IMR-90 (cell line): ENCODE measurements around the gene ZNF138. TPM values are rescaled to one million over a fixed set of nuclear protein-coding genes. Genes with fewer than 3 reads are reported as not detected.

Experiments used
- ATAC-seq: fragments of 200-7000 bp; cut with Tn5 transposase; 2 replicates; pipeline ENCODE4 v1.9.1; 2020; ENCODE audit warnings: low read depth, mild to moderate bottlenecking, moderate library complexity
- BruUV-seq: library from RNA; stranded (reverse); fragments of 400-500 nt; replicated peaks from 2 replicates; lab custom pipeline; 2021; lab: Mats Ljungman, UMichigan
- CTCF ChIA-PET: fragments of 300-600 bp; formaldehyde crosslinking; extraction: SDS; loops from one replicate; lab custom pipeline; 2021; ENCODE audit warnings: antibody characterized with exemption; lab: Yijun Ruan, JAX
- POLR2A ChIA-PET: fragments of 300-600 bp; sonication (Branson Sonifier 250); formaldehyde crosslinking; loops from one replicate; lab custom pipeline; 2022; ENCODE audit warnings: antibody characterized with exemption; ENCODE audit not compliant: unreplicated experiment; lab: Charles Lee
- DNase-seq: peaks from one replicate; pipeline ENCODE4 v3.0.0; 2013
- H2AFZ ChIP-seq: replicated peaks from 2 replicates; pipeline ENCODE3; 2013; ENCODE audit warnings: low read length, mild to moderate bottlenecking; ENCODE audit not compliant: poor library complexity
- H2AK5ac ChIP-seq: 2 replicates; pipeline ENCODE4 v1.6.1; 2013; ENCODE audit warnings: low read depth, low read length, inconsistent platforms
- H2AK9ac ChIP-seq: replicated peaks from 2 replicates; pipeline ENCODE3; 2013; ENCODE audit warnings: mild to moderate bottlenecking, low read depth, low read length, moderate library complexity; ENCODE audit not compliant: poor library complexity
- H2BK120ac ChIP-seq: 2 replicates; pipeline ENCODE4 v1.6.1; 2013; ENCODE audit warnings: low read depth, low read length, inconsistent platforms
- H2BK15ac ChIP-seq: 3 replicates; pipeline ENCODE4 v1.6.1; 2013; ENCODE audit warnings: low read depth, low read length, inconsistent platforms
- H2BK20ac ChIP-seq: 2 replicates; pipeline ENCODE4 v1.6.1; 2013; ENCODE audit warnings: low read depth, mild to moderate bottlenecking, inconsistent platforms, low read length, moderate library complexity
- H2BK5ac ChIP-seq: 2 replicates; pipeline ENCODE4 v1.6.1; 2013; ENCODE audit warnings: mild to moderate bottlenecking, low read depth, low read length, inconsistent platforms; ENCODE audit not compliant: poor library complexity, severe bottlenecking
- H3K14ac ChIP-seq: replicated peaks from 2 replicates; pipeline ENCODE4 v1.6.1; 2013; ENCODE audit warnings: low read depth, low read length, inconsistent platforms
- H3K18ac ChIP-seq: 2 replicates; pipeline ENCODE4 v1.6.1; 2013; ENCODE audit warnings: low read depth, low read length, control low read depth
- H3K23ac ChIP-seq: 2 replicates; pipeline ENCODE4 v1.6.1; 2013; ENCODE audit warnings: low read depth, low read length, inconsistent platforms
- H3K27ac ChIP-seq: 2 replicates; pipeline ENCODE4 v1.5.1; 2013; ENCODE audit warnings: mild to moderate bottlenecking, control low read depth, low read length; ENCODE audit not compliant: insufficient read depth
- H3K27me3 ChIP-seq: 2 replicates; pipeline ENCODE4 v1.6.1; 2013; ENCODE audit warnings: low read length; ENCODE audit not compliant: control insufficient read depth, insufficient read depth
- H3K36me3 ChIP-seq: 2 replicates; pipeline ENCODE4 v1.6.1; 2013; ENCODE audit warnings: low read length, mixed read lengths; ENCODE audit not compliant: control insufficient read depth, insufficient read depth
- H3K4ac ChIP-seq: 2 replicates; pipeline ENCODE4 v1.6.1; 2013; ENCODE audit warnings: low read depth, low read length, inconsistent platforms
- H3K4me1 ChIP-seq: 2 replicates; pipeline ENCODE4 v1.6.1; 2013; ENCODE audit warnings: low read length, mixed read lengths; ENCODE audit not compliant: control insufficient read depth, insufficient read depth
- H3K4me2 ChIP-seq: 2 replicates; pipeline ENCODE4 v1.6.1; 2013; ENCODE audit warnings: low read depth, mild to moderate bottlenecking, control low read depth, low read length, moderate library complexity
- H3K4me3 ChIP-seq: 2 replicates; pipeline ENCODE4 v1.5.1; 2013; ENCODE audit warnings: low read depth, mild to moderate bottlenecking, control low read depth, low read length, moderate library complexity; ENCODE audit not compliant: insufficient read depth
- H3K56ac ChIP-seq: 2 replicates; pipeline ENCODE4 v1.6.1; 2013; ENCODE audit warnings: low read length, inconsistent platforms; ENCODE audit not compliant: insufficient read depth; ENCODE audit errors: extremely low read depth
- H3K79me1 ChIP-seq, 2 experiments: 2 replicates each; pipeline ENCODE4 v1.6.1; 2013; ENCODE audit warnings: low read length in 2 of 2, inconsistent platforms in 1 of 2, low read depth in 1 of 2
- H3K9ac ChIP-seq: 2 replicates; pipeline ENCODE4 v1.6.1; 2013; ENCODE audit warnings: low read depth, low read length, control low read depth
- H3K9me1 ChIP-seq: 2 replicates; pipeline ENCODE4 v1.6.1; 2013; ENCODE audit warnings: low read length, inconsistent platforms; ENCODE audit not compliant: insufficient read depth
- H3K9me3 ChIP-seq: 2 replicates; pipeline ENCODE4 v1.6.1; 2013; ENCODE audit warnings: low read length; ENCODE audit not compliant: control insufficient read depth, insufficient read depth
- H4K20me1 ChIP-seq: 2 replicates; pipeline ENCODE4 v1.6.1; 2013; ENCODE audit warnings: low read length, inconsistent platforms; ENCODE audit not compliant: insufficient read depth
- H4K5ac ChIP-seq: 2 replicates; pipeline ENCODE4 v1.6.1; 2013; ENCODE audit warnings: mild to moderate bottlenecking, low read depth, low read length, control low read depth
- H4K8ac ChIP-seq, 2 experiments: 2 replicates each; pipeline ENCODE4 v1.6.1; 2013; ENCODE audit warnings: low read depth in 2 of 2, low read length in 2 of 2, control low read depth in 1 of 2, inconsistent platforms in 1 of 2
- H4K91ac ChIP-seq: 2 replicates; pipeline ENCODE4 v1.6.1; 2013; ENCODE audit warnings: low read depth, low read length, inconsistent platforms; ENCODE audit not compliant: insufficient read depth
- BHLHE40 ChIP-seq: fragments of 150-350 bp; IDR thresholded peaks from 2 replicates; pipeline ENCODE4 v1.6.1; 2016; ENCODE audit warnings: mild to moderate bottlenecking, low read depth, low read length
- CEBPB ChIP-seq: IDR thresholded peaks from 2 replicates; pipeline ENCODE4 v1.6.1; 2012; ENCODE audit warnings: low read depth, low read length, improper control_type of control experiment
- FOS ChIP-seq: fragments of 150-350 bp; IDR thresholded peaks from 2 replicates; pipeline ENCODE4 v1.6.1; 2016; ENCODE audit warnings: low read depth, low read length
- MAFK ChIP-seq: IDR thresholded peaks from 2 replicates; pipeline ENCODE4 v1.6.1; 2012; ENCODE audit warnings: low read depth, low read length, improper control_type of control experiment
- MAZ ChIP-seq: IDR thresholded peaks from 2 replicates; pipeline ENCODE4 v1.6.1; 2012; ENCODE audit warnings: low read depth, mild to moderate bottlenecking, low read length, improper control_type of control experiment, moderate library complexity, borderline replicate concordance
- MXI1 ChIP-seq: IDR thresholded peaks from 2 replicates; pipeline ENCODE4 v1.6.1; 2012; ENCODE audit warnings: low read depth, mild to moderate bottlenecking, low read length, moderate library complexity, borderline replicate concordance
- RAD21 ChIP-seq: IDR thresholded peaks from 2 replicates; pipeline ENCODE4 v1.6.1; 2012; ENCODE audit warnings: low read length, improper control_type of control experiment
- RCOR1 ChIP-seq: IDR thresholded peaks from 2 replicates; pipeline ENCODE4 v1.6.1; 2012; ENCODE audit warnings: mild to moderate bottlenecking, low read length, improper control_type of control experiment; ENCODE audit not compliant: insufficient replicate concordance
- WGBS, 2 experiments: methylation state at CpG; one replicate each; pipeline versions ENCODE4 v1.1.5 to v1.1.7; 2013; ENCODE audit warnings: missing lambda C conversion rate in 2 of 2; ENCODE audit not compliant: insufficient read length in 1 of 2; ENCODE audit errors: extremely low coverage in 2 of 2; 5-methylcytosine and 5-hydroxymethylcytosine counted together
- dilution Hi-C: fragments of 300-500 bp; cut with HindIII; formaldehyde crosslinking; loops from one replicate; pipeline ENCODE4 v1.14.3; 2018; ENCODE audit warnings: low sequenced_read_pairs; ENCODE audit not compliant: unreplicated experiment
- in situ Hi-C: fragments of 300-500 bp; cut with MboI; formaldehyde crosslinking; loops from 3 replicates; pipeline ENCODE4 v1.14.3; 2019; ENCODE audit warnings: low sequenced_read_pairs, inconsistent platforms, mixed read lengths
- intact Hi-C: fragments of 100-400 bp; cut with micrococcal nuclease; formaldehyde crosslinking; loops from 2 replicates; pipeline ENCODE4 v1.10.0; 2022
- polyA plus RNA-seq, 3 experiments: library from polyadenylated mRNA; depleted of rRNA; stranded (reverse); fragments of >200 nt; gene quantifications; 2 replicates each; pipeline ENCODE4 v1.2.3, GENCODE V29; 2012; ENCODE audit warnings: low replicate concordance in 1 of 3
- total RNA-seq: library from RNA; depleted of rRNA; stranded (reverse); fragments of >200 nt; gene quantifications from 2 replicates; pipeline ENCODE4 v1.2.3, GENCODE V29; 2012
- TF ChIP-seq, protein P1 (sequence below): conservative IDR thresholded peaks from 2 replicates; pipeline ENCODE4 v1.5.1; 2012; ENCODE audit warnings: mild to moderate bottlenecking, low read depth, low read length, improper control_type of control experiment
- TF ChIP-seq, protein P2 (sequence below): fragments of 150-350 bp; IDR thresholded peaks from 2 replicates; pipeline ENCODE4 v1.6.1; 2017; ENCODE audit warnings: mild to moderate bottlenecking, antibody characterized with exemption, low read length, low read depth

ZNF138 gene
- total and polyA plus RNA-seq, 2 of the 4 experiments (the other 2 are of a cell fraction) = 3.2 to 3.6 TPM

GRCh38 chr7:64872351-64873154 is 78.3 kb downstream of the ZNF138 start:
- H3K14ac ChIP-seq = no peak overlapping the region
- POLR2A ChIA-PET = no interaction called here
- no peak overlapping the region for H3K9ac ChIP-seq
- H2BK5ac ChIP-seq = no peak overlapping the region
- H3K18ac ChIP-seq = no peak overlapping the region
- in situ Hi-C loops (no loop called here), intact Hi-C loops (no loop called here), dilution Hi-C loops (no loop called here)
- CTCF ChIA-PET = no interaction called here
- no peak overlapping the region for H2AK9ac ChIP-seq
- H3K79me1 ChIP-seq = no peaks in the 10 kb centered on the region
- no peak overlapping the region for H3K4me2 ChIP-seq
- H4K91ac ChIP-seq = no peak overlapping the region
- H4K5ac ChIP-seq = no peak overlapping the region
- no peak overlapping the region for H2BK20ac ChIP-seq
- ATAC-seq = no peak
- H3K23ac ChIP-seq = no peak overlapping the region
- no peak overlapping the region for H3K4me3 ChIP-seq
- TF ChIP-seq RAD21 (no peak), MAZ (no peak), BHLHE40 (no peak), MAFK (no peak), FOS (no peak), CEBPB (no peak), RCOR1 (no peak), MXI1 (no peak)
- TF ChIP-seq, protein P1, sequence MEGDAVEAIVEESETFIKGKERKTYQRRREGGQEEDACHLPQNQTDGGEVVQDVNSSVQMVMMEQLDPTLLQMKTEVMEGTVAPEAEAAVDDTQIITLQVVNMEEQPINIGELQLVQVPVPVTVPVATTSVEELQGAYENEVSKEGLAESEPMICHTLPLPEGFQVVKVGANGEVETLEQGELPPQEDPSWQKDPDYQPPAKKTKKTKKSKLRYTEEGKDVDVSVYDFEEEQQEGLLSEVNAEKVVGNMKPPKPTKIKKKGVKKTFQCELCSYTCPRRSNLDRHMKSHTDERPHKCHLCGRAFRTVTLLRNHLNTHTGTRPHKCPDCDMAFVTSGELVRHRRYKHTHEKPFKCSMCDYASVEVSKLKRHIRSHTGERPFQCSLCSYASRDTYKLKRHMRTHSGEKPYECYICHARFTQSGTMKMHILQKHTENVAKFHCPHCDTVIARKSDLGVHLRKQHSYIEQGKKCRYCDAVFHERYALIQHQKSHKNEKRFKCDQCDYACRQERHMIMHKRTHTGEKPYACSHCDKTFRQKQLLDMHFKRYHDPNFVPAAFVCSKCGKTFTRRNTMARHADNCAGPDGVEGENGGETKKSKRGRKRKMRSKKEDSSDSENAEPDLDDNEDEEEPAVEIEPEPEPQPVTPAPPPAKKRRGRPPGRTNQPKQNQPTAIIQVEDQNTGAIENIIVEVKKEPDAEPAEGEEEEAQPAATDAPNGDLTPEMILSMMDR = no peak
- TF ChIP-seq, protein P2, sequence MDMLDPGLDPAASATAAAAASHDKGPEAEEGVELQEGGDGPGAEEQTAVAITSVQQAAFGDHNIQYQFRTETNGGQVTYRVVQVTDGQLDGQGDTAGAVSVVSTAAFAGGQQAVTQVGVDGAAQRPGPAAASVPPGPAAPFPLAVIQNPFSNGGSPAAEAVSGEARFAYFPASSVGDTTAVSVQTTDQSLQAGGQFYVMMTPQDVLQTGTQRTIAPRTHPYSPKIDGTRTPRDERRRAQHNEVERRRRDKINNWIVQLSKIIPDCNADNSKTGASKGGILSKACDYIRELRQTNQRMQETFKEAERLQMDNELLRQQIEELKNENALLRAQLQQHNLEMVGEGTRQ = no peak
- no peak overlapping the region for H3K27ac ChIP-seq
- no peak overlapping the region for H3K4ac ChIP-seq
- no peaks in the 10 kb centered on the region for H3K9me1 ChIP-seq
- H3K27me3 ChIP-seq = no peaks in the 10 kb centered on the region
- H3K56ac ChIP-seq = no peak overlapping the region
- peaks cover 18% of the 10 kb centered on the region for H3K9me3 ChIP-seq
- no peak overlapping the region for H2AK5ac ChIP-seq
- no TSS peak for BruUV-seq
- no peak overlapping the region for H2AFZ ChIP-seq
- H3K36me3 ChIP-seq = no peaks in the 10 kb centered on the region
- no peaks in the 10 kb centered on the region for H4K20me1 ChIP-seq
- H3K4me1 ChIP-seq = no peaks in the 10 kb centered on the region
- 91% methylated on average over 17 of the region's 36 CpGs; no CpG with 5 or more reads in 1 of the 2 experiments for WGBS, 2 experiments
- no peak overlapping the region for H2BK120ac ChIP-seq
- no peak overlapping the region for H4K8ac ChIP-seq
- no peak for DNase-seq
- no peak overlapping the region for H2BK15ac ChIP-seq
